CD4-positive, alpha-beta T cell treated with Interferon gamma for 1 hour (primary cell): ENCODE data around the gene MFSD12.
"Not testable (repeated sequence)": the region's sequence is repeated elsewhere in the genome, so short reads cannot be mapped to it uniquely, and the experiment has no call there.

Experiments used
- DNase-seq: peaks from one replicate; pipeline ENCODE4 v3.0.0-alpha.2; 2020

MFSD12 gene

GRCh38 chr19:3521104-3521445 is 36.3 kb downstream of the MFSD12 start:
- DNase-seq, result no peak

- no peak for DNase-seq
Observed at GRCh38 chr19:3520166-3521103, 37.0 kb downstream of the MFSD12 start.

GRCh38 chr19:3519126-3519525 is 38.3 kb downstream of the MFSD12 start:
- DNase-seq, result no peak

- DNase-seq, result no peak
Observed at GRCh38 chr19:3518659-3519058, 38.7 kb downstream of the MFSD12 start.

- no peak for DNase-seq
Observed at GRCh38 chr19:3518255-3518654, 39.1 kb downstream of the MFSD12 start.

GRCh38 chr19:3517638-3518037 is 39.7 kb downstream of the MFSD12 start:
- no peak for DNase-seq

GRCh38 chr19:3516675-3517207 is 40.6 kb downstream of the MFSD12 start:
- peak; percentile 67 for DNase-seq

- DNase-seq, result no peak
Observed at GRCh38 chr19:3515891-3516422, 41.4 kb downstream of the MFSD12 start.

GRCh38 chr19:3514930-3515329 is 42.5 kb downstream of the MFSD12 start:
- no peak for DNase-seq

- no peak for DNase-seq
Observed at GRCh38 chr19:3513229-3514140, 43.9 kb downstream of the MFSD12 start.

- DNase-seq, result no peak
Observed at GRCh38 chr19:3512562-3513228, 44.7 kb downstream of the MFSD12 start.

- DNase-seq, result no peak
Observed at GRCh38 chr19:3511506-3512251, 45.7 kb downstream of the MFSD12 start.

- DNase-seq, result no peak
Observed at GRCh38 chr19:3510727-3511126, 46.7 kb downstream of the MFSD12 start.

GRCh38 chr19:3509566-3509989 is 47.8 kb downstream of the MFSD12 start:
- DNase-seq, result no peak

GRCh38 chr19:3508771-3509535 is 48.4 kb downstream of the MFSD12 start:
- no peak for DNase-seq

- not testable (repeated sequence) for DNase-seq
Observed at GRCh38 chr19:3508121-3508661, 49.2 kb downstream of the MFSD12 start.

- peak; percentile 36 for DNase-seq
Observed at GRCh38 chr19:3507371-3508120, 49.8 kb downstream of the MFSD12 start.

GRCh38 chr19:3506384-3507340 is 50.7 kb downstream of the MFSD12 start:
- peak; percentile 61 for DNase-seq
